ENCODE measurements around the gene AGBL4.

Gene AGBL4

DNA sequence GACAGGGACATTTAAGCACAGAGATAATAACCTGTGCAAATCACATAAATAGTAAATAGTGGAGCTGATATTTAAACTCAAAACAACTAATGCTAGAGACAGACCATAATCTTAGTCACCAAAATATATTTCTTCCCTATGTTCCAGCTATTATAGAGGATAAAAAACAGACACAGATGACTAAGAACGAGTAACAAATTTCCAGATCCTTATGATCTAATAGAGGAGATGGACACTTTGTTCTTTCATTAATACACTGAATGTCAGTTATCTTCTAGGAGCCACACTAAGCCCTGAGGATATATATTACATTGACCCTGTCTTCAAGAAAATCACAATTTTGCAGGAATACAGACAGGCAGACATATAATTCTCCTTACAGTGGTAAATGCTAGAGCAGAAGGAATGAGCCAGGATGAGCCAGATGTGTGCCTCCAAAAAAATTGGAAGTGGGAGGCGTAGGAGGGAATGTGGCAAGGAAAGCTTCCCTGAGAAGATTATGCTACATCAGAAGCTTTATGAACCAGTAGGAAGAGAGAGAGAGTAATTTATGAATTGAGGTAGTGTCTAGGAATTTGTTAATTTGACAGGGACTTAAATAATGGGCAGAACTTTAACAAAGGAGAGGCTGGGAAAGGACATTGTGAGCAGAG, 851.7 kb downstream of the AGBL4 start:
- DNase-seq: no peak

DNA sequence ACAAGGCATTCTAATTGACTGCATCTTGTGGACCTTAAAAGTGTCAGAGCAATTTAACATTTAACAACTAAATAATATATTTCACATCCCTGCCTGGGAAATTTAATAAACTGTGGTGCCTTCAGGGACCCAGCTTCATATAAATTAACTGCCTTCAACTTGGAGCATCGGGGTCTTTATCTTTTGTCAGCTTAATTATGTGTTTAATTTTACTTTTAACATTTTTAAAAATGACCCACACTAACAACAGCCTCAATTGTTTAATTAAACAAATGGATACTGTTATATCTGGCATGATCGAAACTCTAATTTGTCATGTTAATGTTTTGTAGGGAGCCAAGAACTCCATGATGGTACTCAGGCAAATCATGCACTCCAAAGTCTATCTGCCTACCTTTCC, 857.7 kb downstream of the AGBL4 start:
- DNase-seq: no peak

DNA sequence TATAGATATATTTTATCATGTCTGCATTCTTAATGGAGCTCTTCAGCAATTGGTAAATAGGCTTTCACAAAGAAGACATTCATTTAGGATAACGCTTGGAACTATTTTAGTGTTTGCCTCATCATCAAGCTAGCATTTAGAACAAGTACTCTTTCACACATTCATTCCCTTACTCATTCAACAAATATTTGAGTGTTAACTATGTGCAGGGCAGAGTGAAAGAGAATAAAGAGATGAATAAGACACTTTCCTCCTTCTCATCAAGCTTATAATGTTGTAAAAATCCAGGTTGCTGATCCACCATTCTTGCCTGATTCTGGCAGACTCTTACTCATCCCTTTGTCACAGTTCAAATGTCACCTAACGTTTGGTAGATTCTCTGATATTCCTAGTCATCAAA, 860.7 kb downstream of the AGBL4 start:
- DNase-seq: no peak

DNA sequence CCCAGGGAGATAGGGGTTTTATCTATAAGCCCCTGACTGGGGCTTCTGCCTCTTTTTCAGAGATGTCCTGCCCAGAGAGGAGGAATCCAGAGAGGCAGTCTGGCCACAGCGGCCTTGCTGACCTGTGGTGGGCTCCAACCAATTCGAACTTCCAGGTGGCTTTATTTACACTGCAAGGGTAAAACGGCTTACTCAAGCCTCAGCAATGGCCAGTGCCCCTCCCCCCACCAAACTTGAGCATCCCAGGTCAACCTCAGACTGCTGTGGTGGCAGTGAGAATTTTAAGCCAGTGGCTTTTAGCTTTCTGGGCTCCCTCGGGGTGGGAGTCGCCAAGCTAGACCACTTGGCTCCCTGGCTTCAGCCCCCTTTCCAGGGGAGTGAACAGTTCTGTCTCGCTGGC, 863.1 kb downstream of the AGBL4 start:
- DNase-seq: no peak

DNA sequence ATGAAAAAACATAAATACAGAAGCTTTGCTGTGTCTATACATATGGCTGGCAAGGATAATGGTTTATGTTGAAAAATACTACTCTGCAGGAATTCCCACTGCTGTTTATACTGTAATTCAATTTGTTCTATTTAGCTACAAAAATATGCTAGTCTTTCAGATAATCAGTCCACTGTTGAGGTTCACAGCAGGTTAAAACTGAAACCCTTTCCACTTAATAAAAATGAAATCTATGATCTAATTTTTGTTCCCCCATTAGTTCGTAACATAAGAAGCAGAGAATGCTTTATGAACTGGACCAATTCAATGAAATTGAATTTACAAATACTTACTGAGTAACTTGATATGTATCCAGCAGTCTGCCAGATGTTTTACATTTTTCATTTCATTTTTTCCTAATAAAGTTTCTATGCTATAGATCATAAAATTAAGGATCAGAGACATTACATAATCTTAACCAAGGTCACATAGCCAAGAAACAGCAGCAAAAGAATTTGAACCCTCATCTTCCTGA, 887.0 kb downstream of the AGBL4 start:
- DNase-seq: no peak

DNA sequence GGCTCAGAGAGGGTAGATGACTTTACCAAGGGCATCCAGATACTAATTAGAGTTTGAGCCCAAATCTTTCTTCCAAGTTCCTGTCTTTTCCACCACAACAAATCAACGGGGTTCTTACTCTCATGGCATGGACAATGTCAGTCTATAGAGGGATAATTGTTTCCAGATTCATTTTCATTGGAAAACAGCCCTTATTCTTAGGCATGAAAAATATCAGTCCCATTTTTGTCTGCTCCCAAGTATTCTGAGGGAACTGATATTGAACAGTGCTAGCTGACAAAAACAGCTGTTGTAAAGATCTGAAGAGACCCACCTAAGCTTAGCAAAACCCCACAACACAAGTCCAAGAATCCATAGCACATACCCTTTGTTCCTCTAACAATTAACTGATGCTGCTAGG, 898.0 kb downstream of the AGBL4 start:
- DNase-seq: no peak

DNA sequence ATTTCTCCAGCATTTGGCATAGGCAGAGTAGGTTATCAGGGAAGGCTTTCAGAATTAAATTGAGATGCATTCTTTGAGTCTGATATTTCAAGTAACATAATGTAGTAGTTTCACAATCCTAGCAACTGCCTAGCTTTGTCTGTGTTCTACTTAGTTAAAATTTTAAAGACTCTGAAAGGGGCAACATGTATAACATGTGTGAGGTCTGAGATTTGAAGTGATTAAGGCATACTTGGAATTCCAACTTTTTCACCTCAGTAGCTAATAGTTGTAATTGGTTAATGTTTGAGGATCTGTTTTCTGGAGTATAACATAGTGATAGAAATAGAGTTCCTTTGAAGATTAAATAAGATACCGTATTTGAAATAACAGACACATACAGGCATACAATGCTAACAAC, 911.8 kb downstream of the AGBL4 start:
- no peak for DNase-seq

DNA sequence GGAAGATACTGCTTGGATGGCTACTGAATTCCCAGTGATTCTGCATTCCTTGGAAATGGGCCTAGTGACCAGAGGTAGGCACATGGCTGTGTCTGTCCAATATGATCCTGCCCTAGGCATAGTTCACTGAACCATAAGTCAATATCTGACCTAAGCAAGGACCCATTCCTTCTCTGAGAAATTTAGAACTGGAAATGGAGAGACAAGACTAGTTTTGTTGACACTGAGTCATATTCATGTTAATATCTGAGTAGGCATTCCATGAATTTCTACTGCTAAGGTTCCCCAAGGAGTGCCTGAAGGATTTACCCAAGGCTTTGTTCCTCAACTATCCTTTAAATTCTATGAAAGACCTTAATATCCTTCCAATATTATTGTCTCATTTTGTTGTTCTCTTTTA, 917.3 kb downstream of the AGBL4 start:
- no peak for DNase-seq

DNA sequence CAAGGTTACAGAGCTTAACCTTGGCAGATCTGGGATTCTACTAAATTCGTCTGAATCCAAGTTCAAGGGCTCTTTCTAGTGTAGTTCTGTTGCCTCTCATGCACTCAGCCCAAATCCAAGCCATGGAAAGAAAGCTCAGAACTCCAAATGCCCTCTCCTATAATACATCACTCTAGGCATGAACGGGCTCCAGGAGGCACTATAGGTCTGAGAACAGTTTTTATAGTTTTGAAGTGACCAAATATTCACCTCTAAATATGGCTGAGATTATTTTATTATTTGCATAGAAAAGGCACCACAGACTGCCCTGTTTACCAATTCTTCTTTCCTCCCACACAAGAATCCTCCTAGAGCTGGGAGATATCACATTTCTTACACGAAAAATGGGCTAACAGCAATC, 919.2 kb downstream of the AGBL4 start:
- no peak for DNase-seq

GRCh38 chr1:49102752-49103151, 921.0 kb downstream of the AGBL4 start:
- no peak for DNase-seq

GRCh38 chr1:49098866-49099265, 924.9 kb downstream of the AGBL4 start:
- no peak for DNase-seq

DNA sequence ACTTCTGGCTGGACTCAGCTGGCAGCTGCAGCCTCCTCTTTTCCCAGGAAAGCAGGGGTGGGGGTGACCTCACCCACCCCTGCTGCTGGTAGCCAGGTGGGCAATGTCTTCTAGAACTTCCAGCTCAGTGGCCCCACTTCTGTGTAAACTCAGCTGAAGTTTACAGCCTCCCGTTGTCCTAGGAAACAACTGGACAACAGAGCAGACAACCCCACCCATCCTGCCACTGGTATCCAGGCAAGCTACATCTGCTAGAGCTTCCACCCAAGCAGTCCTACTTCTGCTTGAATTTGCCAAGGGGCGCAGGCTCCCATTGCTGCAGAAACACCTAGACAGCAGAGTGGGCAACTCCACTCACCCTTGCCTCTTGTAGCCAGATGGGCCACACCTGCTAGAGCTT, 937.4 kb downstream of the AGBL4 start:
- no peak for DNase-seq

GRCh38 chr1:49085079-49085478, 938.7 kb downstream of the AGBL4 start:
- no peak for DNase-seq

GRCh38 chr1:49060766-49061165, 963.0 kb downstream of the AGBL4 start:
- no peak for DNase-seq

DNA sequence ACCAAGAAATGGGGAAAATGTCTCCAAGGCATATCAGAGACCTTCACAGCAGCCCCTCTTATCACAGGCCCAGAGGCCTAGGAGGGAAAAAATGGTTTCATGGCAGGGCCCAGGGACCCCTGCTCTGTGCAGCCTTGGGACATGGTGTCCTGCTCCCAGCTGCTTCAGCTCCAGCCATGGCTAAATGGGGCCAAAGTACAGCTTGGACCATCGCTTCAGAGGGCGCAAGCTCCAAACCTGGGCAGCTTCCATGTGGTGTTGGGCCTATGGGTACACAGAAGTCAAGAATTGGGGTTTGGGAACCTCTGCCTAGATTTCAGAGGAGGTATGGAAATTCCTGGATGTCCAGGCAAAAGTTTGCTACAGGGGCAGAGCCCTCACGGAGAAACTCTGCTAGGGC, 964.7 kb downstream of the AGBL4 start:
- no peak for DNase-seq

DNA sequence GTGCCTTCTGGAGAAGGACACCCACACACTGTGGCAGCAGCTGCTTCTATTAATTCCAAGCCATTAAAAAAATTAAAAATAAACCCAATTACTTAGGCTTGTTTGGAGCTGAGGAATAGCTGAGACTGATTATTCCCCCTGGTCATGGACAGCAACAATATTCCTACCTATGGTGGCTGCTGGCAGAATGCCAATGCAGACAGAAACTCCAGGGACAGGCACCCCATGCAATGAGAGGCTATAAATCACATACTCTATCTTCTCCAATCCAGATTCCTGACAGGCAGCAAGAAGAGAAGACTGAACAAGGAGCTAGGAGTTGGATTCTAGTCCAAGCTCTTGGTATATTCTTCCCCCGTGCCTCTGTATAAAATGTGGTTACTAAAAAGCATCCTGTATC, 971.7 kb downstream of the AGBL4 start:
- DNase-seq: peak; percentile 89

DNA sequence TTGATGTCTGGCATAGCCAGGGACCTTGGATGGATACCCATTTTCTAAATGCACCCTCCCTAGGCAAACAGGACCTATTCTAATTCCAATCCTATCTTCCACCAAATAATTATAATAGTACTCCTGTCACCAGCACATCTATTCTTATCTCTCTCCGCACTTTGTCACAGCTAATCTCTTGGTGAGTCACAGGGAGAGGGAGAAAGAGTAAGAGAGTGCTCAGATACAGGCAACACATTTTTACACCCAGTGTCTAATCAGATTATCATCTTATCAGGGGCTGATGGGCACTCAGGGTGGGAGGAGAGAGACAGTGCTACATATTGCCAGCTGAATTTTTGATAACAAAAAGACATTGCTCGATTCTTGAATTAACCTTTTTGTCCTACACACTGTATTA, 972.1 kb downstream of the AGBL4 start:
- DNase-seq: peak; percentile 85

DNA sequence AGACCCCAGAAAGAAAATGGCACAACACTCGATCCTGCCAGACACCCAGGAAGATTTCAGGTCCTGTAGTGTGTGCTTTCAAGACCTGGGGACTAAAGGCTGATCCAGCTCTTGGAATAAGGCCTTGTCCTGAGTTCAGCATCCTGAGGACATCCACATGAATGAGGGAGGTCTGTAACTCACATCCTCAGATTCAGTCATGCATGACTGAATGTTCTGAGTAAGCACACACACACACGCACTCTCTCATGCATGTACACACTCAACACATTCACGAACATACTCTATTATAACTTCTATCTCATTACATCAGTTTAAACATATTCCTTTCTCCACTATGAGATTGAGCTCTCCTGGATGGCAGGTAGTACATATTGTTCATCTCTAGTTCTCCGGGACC, 973.7 kb downstream of the AGBL4 start:
- DNase-seq: no peak

DNA sequence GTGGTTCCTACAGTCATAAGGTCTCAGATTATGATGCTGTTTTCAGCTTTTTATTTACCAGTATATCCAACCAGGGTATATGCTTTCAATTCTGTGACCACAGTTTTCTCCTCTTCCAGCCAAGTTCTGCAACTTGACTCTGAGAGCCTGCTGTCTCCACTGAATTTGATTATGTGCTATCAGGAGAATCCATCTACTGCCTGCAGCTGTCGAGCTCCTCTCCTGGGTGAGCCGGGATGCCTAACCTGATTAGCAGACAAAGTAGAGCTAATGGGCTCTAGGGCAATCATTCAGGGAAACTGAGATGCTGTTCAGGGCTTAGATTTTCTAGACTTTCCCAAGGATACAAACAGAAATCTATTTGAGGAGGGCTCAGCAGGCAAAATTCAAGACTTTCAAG, 975.6 kb downstream of the AGBL4 start:
- DNase-seq: peak; percentile 83

- no peak for DNase-seq
Measured at GRCh38 chr1:49046305-49046704, 977.4 kb downstream of the AGBL4 start.

GRCh38 chr1:49045371-49045770, 978.4 kb downstream of the AGBL4 start:
- DNase-seq: peak; percentile 92

DNA sequence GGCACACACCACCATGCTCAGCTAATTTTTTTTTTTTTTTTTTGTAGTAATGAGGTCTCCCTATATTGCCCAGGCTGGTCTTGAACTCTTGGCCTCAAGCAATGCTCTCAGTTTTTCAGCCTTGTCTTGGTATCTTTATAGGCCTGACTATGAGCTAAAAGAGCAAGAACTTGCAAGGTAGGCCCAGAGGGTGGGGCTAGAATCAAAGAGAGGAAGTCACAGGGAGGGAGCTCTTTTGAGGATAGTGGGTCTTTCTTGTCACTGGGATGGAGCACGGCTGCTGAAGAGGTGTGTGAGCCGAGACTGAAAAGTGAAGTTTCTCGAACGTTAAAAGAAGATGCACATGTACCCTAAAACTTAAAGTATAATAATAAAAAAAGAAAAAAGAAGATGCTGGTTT, 987.1 kb downstream of the AGBL4 start:
- no peak for DNase-seq

- no peak for DNase-seq
Measured at GRCh38 chr1:49028396-49028795, 995.4 kb downstream of the AGBL4 start.

- DNase-seq: no peak
Measured at GRCh38 chr1:49026230-49026811, 997.4 kb downstream of the AGBL4 start.

All from NCI-H1694 treated with DMSO at 0.1 percent for 48 hours (cell line).